ENCODE data around the gene CAMK1D.

Gene CAMK1D

DNA sequence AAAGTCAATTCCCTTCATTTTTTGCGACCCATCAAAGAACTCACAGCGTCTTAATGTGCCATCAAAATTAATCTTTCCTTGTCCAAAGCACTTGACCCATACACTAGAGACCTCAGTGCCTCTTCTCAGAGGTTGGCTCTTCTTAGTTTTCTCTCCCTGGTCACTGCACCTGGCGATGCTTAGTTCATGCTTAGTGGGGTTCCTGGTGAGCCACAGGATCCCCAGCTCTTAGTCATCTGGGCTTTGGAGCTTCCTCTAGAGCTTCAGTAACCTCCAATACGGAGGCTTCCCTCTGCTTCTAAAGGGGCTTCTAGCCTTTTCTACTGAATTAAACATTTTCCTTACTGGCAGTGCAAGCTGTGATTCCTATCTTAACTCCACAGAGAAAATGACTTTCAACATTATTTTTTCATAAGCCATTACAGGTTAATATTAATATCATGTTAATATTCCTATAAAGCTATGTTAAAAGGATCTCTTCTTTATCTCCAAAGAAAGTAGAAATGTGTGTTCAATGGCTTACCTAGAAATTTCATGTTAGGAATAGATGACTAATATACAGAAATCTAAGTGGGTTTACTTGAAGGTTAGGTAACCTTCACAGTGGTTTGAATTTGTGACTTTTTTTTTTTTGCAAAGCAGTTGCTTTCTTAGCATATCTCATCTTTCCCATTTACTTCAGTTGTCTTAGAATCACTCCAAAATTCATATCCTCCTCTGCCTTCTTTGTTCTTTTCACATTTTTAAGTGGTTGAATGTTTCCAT is 295.2 kb downstream of the CAMK1D start:
- DNase-seq (ENCODE audit: low read depth in 2 of 2, low spot score in 1 of 2): no peak

DNA sequence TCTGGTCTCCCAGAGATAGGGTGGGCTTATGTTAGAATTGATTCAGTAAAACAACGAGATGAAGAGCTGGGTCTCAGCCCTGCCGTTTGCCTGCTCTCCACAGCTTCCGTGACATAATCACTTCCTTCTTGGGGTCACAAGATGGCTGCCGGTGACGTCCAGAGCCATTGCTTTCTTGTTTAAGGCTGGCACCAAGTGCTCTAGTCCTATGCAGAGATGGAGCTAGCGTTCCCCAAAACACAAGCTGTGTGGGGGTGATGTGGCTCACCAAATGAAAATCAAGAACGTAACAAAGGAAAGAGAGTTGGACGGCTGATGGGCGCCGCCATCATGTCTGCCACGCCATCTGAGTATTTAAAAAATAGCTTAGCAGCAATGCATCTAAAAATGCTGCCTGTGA is 296.1 kb downstream of the CAMK1D start:
- no peak for DNase-seq (ENCODE audit: low read depth in 2 of 2, low spot score in 1 of 2)

DNA sequence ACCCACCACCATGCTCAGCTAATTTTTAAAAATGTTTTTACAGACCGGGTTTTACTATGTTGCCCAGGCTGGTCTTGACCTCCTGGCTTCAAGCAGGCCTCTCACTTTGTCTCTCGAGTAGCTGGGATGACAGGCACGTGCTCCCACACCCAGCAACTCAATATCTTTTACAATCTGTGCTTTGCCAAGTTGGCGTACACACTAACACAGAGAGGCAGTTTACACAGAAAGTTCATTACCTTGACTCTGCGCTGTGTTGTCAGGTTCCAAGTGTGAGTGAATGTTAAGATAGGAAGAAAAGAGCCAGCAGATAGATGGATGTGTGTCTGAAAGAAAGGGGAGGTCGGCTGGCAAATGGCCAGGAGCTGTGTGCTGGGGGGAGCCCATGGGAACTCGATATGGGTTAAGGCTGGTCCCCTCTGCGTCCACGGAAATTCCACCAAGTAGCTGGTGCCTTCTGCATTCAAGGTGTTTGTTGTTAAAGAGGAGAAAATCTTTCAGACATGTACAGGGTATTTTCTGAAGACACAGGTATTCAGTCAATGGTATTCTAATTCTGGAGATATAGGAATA is 299.8 kb downstream of the CAMK1D start:
- DNase-seq (ENCODE audit: low read depth in 2 of 2, low spot score in 1 of 2): no peak

DNA sequence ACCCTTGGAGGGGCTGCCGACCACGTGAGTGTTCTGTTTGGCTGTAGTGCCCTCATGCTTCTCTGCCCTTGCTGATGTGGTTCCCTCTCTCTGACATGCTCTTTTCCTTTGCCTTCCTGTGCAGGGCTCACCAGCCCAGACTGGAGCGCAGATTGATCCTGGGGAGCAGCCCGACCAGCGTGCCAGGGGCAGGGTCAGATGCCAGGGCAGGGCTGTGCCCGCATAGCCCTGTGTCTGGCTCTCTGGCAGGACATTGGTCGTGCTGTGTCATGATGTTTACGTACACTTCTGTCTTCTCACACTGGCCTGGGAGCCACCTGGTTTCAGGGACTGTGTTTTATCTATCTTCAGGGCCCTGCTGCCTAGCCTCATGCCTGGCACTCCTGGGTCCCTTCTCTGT is 300.8 kb downstream of the CAMK1D start:
- no peak for DNase-seq (ENCODE audit: low read depth in 2 of 2, low spot score in 1 of 2)

DNA sequence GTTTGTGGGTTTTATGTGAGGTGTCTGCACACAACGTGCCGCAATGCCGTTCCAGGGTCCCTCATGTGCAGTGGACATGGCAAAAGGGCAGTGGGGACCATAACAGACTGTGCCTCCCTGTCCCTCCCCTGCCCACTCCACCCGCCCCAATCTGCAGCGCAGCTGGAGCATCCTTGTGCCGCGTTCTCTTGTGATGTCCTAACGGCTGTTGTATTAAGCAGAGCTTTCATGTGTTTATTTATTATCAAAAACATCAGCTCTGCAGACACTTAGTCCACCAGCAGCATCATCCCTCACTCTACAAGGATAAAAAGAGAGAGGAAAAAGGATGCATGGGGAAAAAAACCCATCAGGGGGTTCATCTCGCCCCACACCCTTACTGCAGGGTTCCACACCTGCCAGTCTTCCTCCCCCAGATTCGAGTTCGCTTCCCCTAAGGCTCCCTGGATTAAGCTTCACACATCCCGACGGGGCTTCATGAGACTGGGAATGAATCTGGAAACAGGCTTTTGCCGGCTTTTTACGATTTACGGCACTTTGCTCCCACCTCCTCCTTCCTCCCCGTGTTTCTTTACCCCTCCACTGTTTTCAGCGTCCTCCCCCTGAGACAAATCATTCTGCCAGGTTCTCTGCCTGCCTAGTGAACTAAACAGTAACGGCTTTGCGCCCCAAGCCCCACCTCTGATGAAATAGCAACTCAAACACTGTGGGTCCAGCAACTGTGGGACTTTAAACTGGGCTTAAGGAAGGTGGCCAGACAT is 301.4 kb downstream of the CAMK1D start:
- DNase-seq (ENCODE audit: low read depth in 2 of 2, low spot score in 1 of 2): no peak

DNA sequence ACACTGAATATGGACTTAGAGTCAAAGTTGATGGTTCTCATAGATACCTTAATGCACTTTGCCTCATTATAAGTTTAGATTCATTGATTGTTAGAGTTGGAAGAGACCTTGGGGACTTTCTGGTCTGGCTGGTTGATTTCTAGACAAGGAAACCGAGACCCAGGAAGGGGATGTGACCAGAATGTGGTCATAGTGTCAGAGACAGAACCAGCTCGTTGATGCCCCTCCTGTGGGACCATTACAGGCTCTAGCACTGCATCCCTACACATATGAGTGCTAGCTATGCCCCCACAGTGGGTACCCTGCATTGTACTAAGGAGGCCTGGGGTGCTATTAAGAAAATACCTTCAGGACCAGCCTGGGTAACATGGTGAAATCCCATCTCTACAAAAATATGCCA is 306.6 kb downstream of the CAMK1D start:
- DNase-seq (ENCODE audit: low read depth in 2 of 2, low spot score in 1 of 2): no peak

DNA sequence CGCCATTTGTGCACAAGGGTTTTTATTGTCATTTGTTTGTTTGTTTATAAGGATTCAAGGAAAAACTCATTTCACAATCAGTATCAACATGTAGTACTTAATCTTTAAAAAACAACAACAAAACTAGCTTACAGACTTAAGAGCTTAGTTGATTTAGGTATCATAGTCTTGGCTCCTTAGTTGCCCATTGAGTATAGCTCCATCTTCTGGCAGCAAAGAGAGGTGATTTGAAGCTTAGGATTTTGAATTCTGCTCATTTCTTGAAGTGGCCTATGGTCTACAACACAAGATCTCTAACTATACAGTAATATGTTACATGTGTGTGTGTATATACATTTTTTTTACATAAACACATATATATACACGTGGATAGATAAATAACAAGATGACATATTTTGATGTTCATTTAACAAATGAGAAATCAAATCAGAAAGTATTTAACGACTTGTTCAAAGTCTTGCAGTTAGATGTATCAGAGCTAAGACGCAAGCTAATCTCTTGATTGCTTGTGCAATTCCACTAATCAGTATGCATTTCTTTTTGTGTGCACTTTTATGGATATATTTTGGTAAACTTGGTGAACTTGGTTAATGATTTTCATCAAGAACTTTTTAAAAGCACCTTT is 307.3 kb downstream of the CAMK1D start:
- DNase-seq (ENCODE audit: low read depth in 2 of 2, low spot score in 1 of 2): no peak

DNA sequence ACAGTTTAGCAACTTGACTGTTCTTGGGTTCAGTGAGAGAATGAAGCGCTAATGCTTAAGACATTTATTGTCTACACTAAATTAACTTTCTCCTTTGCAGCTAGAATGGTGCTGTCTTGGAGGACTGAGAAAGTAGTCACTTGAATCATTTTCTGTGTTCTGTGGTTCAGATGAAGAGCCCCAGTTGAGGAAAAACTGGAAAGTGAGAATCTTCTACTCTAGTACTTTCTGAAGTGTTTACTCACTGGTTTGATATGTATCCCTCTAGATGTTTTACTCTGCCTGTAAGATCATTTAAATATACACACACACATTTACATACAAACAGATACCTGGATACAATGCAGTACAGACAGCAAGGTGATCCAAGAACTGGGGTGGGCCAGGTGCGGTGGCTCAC is 308.1 kb downstream of the CAMK1D start:
- no peak for DNase-seq (ENCODE audit: low read depth in 2 of 2, low spot score in 1 of 2)

DNA sequence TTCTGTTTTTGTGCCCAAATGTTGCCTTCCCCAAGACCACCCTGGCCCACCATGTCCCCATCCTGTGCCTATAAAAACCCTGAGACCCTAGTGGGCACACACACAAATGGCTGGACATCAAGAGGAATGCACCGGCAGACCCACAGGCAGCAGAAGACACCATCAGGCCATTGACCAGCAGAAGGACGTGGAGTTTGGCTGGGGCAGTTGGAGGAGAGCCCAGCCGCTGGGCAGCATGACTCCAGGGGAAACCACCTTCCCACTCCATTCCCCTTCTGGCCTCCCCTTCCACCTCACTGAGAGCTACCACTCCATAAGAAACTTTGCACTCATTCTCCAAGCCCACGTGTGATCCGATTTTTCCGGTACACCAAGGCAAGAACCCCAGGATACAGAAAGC is 309.2 kb downstream of the CAMK1D start:
- DNase-seq (ENCODE audit: low read depth in 2 of 2, low spot score in 1 of 2): no peak

DNA sequence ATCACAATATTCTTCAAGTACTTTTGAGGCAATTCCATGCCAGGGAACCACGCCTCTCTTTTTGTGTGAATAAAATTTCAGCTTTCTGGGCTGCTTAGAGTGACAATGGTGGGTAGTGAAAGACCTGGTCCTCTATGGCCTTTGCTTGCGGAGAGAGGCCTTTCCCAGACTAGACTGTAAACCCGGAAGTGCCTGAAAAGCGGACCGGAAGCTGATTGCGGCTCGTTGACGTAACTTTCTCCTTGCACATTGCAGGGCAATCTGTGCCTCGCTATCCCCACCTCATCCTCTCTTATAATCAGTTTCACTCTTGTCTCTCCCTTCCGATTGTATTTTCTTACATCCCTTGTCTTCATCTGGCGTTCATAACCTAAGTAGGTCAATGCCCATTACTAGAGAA is 310.4 kb downstream of the CAMK1D start:
- no peak for DNase-seq (ENCODE audit: low read depth in 2 of 2, low spot score in 1 of 2)

DNA sequence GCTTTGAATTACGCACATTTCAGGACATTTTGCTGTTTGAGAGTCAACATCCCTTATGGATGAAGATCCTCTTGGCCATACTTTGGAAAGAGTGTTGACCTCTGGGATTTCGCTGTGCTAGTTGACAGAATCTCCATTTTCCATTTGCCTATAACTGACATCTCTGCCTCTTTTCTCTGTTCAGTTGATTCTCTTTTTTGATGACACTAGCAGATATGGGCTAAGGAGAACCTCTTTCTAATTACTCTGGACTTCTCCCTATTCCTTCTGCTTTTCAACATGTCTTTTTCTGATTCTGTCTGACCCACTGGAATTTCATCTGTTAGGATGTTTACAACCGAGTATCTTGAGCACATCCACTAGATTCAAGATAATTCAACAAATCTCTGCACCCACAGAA is 311.5 kb downstream of the CAMK1D start:
- DNase-seq (ENCODE audit: low read depth in 2 of 2, low spot score in 1 of 2): no peak

DNA sequence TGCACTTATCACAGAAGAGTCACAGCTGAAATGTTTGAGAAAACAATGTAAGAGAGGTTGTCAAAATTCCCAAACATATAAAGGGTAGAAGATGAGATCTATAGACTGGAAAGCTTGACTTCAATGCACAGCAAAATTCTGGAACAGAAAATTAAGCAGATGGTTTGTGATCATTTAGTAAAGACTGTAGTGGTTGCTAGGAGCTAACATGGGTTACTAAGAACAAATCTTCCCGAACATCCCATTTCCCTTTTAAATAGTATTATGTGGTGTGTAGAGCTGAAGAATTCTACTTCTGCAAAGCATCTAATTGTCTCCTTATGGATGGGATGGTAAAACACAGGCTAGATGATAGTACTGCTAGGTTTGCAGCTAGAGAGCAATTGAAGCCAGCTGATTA is 312.3 kb downstream of the CAMK1D start:
- DNase-seq (ENCODE audit: low read depth in 2 of 2, low spot score in 1 of 2): no peak

DNA sequence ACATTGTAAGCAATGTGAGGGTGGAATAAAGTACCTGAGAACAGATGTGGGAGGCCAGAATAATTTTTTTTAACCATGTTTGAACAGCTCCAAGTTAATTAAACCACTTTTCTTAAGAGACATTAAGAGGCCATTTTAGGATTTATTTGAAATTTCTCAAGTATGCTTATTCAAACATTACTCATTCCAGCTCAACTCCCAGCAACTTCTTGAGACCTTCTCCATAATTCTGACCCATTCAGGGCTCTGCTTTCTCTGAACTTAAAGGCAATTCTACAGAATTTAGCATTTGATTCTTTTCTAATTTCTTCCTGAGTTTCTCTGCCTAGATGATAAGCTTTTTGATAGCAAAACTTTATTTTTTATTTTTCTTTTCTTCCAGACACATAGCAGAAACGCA is 314.5 kb downstream of the CAMK1D start:
- DNase-seq (ENCODE audit: low read depth in 2 of 2, low spot score in 1 of 2): no peak

DNA sequence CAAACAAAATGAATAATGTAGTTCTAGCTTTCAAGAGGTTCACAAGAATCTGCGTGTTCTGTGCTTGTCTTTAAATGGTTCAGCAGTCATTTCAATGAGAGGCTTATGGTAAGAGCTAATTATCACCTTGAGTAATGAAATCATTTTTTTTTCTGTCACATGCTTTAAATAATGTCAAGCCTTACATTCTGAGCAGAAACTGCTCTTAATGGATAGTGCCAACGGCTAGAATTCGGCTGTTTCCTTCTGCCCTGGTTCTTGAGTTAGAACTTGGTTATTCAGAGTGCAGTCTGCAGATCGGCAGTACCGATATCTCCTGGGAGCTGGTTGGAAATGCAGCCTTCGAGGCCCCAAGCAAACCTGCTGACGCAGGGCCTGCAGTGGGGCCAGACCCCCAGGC is 316.2 kb downstream of the CAMK1D start:
- DNase-seq (ENCODE audit: low read depth in 2 of 2, low spot score in 1 of 2): no peak

DNA sequence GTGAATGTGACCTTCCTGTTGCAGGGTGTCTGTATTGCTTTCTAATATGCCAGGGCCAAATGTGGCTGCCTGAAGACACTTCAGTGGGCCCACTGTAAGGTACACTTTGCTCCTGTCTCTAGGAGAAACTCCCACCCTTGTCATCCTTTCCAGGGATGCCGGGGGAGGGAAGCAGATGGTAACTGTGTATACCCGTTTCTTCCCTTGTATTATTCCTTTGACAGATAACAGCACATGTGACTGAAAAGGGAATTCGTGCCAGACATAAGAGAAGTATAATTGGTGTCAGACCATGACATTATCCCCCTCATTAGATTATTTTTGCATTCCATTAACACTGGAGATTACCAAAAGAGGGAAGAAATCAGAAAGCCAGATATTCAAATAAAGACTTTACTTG is 317.7 kb downstream of the CAMK1D start:
- DNase-seq (ENCODE audit: low read depth in 2 of 2, low spot score in 1 of 2): no peak

DNA sequence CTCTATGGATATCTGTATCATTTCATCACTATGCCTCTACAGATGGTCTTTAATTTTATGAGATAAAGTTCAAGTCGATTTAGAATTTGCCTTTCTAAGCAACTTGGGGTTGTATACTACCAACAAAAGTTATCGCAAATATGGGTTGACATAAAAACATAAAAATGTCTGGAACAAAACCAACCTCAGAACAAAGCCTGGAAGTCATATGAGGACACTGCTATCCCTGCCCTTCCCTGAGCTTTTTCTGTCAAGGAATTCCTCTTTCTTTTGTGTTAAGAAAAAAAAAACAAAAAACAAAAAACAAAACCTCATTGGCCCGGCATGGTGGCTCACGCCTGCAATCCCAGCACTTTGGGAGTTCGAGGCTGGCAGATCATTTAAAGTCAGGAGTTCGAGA is 319.3 kb downstream of the CAMK1D start:
- DNase-seq (ENCODE audit: low read depth in 2 of 2, low spot score in 1 of 2): no peak

DNA sequence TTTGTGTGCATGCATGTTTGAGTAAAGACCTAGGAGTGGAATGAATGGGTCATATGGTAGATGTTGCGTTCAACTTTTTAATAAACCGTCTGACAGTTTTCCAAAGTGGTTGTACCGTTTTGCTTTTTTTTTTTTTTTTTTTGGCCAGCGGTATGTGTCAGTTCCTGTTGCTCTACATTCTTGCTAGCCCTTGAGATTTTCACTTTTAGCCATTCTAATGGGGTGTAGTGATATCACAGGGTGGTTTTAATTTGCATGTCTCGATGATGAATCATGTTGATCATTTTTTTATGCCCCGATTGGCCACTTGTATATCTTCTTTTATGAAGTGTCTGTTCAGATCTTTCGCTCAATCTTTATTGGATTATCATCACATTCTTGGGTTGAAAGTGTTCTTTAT is 320.7 kb downstream of the CAMK1D start:
- DNase-seq (ENCODE audit: low read depth in 2 of 2, low spot score in 1 of 2): no peak

DNA sequence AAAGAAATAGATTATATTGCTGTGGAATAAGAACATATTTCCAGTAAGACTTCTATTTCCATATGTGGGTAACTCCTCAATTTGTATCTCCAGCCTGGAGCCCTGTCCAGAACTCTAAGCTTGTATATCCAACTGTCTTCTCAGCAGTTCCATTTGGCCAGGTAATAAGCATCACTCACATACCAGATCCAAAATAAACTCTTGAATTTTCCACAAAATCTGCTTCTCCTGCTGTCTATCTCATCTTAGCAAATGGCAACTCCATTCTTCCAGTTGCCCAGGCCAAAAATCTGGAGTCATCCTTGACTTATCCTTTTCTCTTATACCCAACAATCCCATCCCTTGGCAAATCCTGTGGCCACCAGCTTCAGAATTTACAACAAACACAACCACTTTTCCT is 325.8 kb downstream of the CAMK1D start:
- DNase-seq (ENCODE audit: low read depth in 2 of 2, low spot score in 1 of 2): no peak

DNA sequence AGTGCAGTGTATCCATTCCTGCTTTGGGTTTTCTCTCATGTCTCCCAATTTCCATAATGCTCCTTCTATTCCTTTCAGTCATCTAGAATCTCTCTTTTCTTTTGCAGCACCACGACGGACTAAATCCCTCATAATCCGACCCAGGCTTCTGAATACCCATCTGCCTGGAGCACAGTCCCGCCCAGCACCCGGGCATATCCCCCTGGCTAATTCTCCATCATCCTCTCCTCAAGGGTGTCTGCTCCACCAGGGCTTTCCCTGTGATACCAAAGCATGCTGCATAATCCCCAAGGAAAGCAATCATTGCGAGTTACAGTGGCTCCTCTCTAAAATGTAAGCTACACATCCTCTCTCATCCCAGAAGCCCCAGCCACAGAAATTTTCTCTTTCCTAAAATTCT is 330.3 kb downstream of the CAMK1D start:
- no peak for DNase-seq (ENCODE audit: low read depth in 2 of 2, low spot score in 1 of 2)

DNA sequence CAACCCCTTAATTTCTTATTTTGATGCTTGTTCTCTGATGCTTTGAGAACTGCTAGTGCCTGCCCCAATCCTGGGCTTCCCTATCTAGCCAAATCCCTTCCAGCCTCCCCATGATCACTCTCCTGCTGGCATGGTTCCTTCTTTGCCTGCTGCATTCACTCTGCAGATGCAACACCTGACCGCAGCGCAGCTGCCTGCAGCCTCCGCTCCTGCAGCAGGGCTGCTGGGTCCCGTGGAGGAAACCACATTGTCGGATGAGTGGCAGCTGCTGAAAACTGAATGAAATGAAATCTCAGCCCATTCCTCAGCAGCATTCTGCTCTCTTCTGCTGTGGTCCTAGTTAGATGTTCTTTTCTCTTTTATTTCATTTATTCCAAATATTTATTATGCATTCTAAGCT is 331.9 kb downstream of the CAMK1D start:
- no peak for DNase-seq (ENCODE audit: low read depth in 2 of 2, low spot score in 1 of 2)

DNA sequence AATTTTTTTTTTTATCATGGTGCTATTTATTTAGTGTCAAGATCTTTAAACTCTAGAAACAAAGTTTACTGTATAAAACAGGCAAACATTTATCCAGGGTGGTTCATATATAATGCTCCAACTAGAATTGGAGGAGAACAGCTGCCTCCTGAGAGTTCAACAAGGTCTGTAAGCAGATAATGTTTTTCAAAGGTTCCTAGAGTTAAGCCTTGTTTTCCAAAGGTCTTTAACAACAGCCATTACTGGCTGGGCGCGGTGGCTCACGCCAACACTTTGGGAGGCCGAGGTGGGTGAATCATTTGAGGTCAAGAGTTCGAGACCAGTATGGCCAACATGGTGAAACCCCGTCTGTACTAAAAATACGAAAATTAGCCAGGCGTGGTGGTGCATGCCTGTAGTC is 335.4 kb downstream of the CAMK1D start:
- no peak for DNase-seq (ENCODE audit: low read depth in 2 of 2, low spot score in 1 of 2)
